ENCODE measurements around the gene MUSTN1.

DNA sequence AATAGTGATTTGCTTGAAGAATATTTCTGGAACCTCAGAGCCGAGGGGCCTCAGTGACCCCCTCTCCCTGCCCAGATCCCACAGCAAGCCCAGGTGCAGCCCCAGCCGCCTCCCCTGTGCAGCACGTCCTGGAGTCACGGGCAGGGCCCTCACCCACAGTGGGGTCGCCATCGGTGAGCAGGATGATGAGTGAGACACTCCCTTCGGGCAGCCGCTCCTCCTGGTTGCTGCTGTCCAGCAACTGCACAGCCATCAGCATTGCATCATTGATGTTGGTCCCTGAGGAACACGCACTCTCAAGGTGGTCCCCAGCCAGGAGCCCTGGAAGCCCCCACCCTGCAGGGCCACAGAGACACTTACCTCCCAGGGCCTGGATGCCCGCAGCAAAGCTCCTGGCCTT is 10.8 kb downstream of the MUSTN1 start:
- TF ChIP-seq CTCF (conservative IDR thresholded peaks at IDR 0.05; ENCODE audit: low read depth in 2 of 2) (no peak), EZH2phosphoT487 (IDR thresholded peaks at IDR 0.05; ENCODE audit: unreplicated experiment) (no peak), POLR2AphosphoS5 (IDR thresholded peaks at IDR 0.05; ENCODE audit: low read depth) (no peak), STAT1 (IDR thresholded peaks at IDR 0.05; ENCODE audit: unreplicated experiment) (no peak), CREB1 (CRISPR knock-in tag; IDR thresholded peaks at IDR 0.05; ENCODE audit: low read depth) (no peak)
- TF ChIP-seq, protein P1, sequence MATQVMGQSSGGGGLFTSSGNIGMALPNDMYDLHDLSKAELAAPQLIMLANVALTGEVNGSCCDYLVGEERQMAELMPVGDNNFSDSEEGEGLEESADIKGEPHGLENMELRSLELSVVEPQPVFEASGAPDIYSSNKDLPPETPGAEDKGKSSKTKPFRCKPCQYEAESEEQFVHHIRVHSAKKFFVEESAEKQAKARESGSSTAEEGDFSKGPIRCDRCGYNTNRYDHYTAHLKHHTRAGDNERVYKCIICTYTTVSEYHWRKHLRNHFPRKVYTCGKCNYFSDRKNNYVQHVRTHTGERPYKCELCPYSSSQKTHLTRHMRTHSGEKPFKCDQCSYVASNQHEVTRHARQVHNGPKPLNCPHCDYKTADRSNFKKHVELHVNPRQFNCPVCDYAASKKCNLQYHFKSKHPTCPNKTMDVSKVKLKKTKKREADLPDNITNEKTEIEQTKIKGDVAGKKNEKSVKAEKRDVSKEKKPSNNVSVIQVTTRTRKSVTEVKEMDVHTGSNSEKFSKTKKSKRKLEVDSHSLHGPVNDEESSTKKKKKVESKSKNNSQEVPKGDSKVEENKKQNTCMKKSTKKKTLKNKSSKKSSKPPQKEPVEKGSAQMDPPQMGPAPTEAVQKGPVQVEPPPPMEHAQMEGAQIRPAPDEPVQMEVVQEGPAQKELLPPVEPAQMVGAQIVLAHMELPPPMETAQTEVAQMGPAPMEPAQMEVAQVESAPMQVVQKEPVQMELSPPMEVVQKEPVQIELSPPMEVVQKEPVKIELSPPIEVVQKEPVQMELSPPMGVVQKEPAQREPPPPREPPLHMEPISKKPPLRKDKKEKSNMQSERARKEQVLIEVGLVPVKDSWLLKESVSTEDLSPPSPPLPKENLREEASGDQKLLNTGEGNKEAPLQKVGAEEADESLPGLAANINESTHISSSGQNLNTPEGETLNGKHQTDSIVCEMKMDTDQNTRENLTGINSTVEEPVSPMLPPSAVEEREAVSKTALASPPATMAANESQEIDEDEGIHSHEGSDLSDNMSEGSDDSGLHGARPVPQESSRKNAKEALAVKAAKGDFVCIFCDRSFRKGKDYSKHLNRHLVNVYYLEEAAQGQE (IDR thresholded peaks at IDR 0.05; ENCODE audit: unreplicated experiment), result no peak

Measured in GM23338 (cell line).